Natural killer cell (primary cell): ENCODE data around the gene CEACAM16. TPM values are rescaled to one million over a fixed set of nuclear protein-coding genes. Genes with fewer than 3 reads are reported as not detected.

Source experiments
- ATAC-seq, 3 donors: fragments of 150-1000 bp in 2 of 3; fragments of 200-7000 bp in 1 of 3; cut with Tn5 transposase; 1 replicate in 1 of 3; 2 replicates in 2 of 3; pipeline ENCODE4 v1.10.0; 2021; ENCODE audit warnings: mild to moderate bottlenecking in 2 of 3, moderate library complexity in 2 of 3
- DNase-seq, 2 donors: peaks; one replicate each; pipeline versions ENCODE4 v3.0.0 to v3.0.0-alpha.2; 2013 to 2021; ENCODE audit warnings: mixed read lengths in 1 of 2
- H3K27ac ChIP-seq: one replicate; pipeline ENCODE4 v1.5.1; 2013; ENCODE audit warnings: mild to moderate bottlenecking, low read length
- H3K27me3 ChIP-seq: one replicate; pipeline ENCODE4 v1.6.1; 2013; ENCODE audit warnings: low read length; ENCODE audit not compliant: control insufficient read depth, insufficient read depth
- H3K36me3 ChIP-seq: one replicate; pipeline ENCODE4 v1.6.1; 2013; ENCODE audit warnings: low read length; ENCODE audit not compliant: control insufficient read depth, insufficient read depth
- H3K4me1 ChIP-seq: one replicate; pipeline ENCODE4 v1.6.1; 2013; ENCODE audit warnings: low read length; ENCODE audit not compliant: control insufficient read depth, insufficient read depth
- H3K4me3 ChIP-seq: one replicate; pipeline ENCODE4 v1.5.1; 2013; ENCODE audit warnings: low read length
- H3K9me3 ChIP-seq: one replicate; pipeline ENCODE4 v1.6.1; 2013; ENCODE audit warnings: low read length; ENCODE audit not compliant: control insufficient read depth, insufficient read depth
- H3K27ac Mint-ChIP-seq, 2 donors: one replicate each; pipeline ENCODE4 v1.8.0; 2022; ENCODE audit warnings: mild to moderate bottlenecking in 2 of 2, mixed read lengths in 2 of 2, moderate library complexity in 1 of 2
- H3K27me3 Mint-ChIP-seq, 2 donors: one replicate each; pipeline ENCODE4 v1.8.0; 2022; ENCODE audit warnings: low read depth in 2 of 2, mixed read lengths in 2 of 2
- H3K36me3 Mint-ChIP-seq: one replicate; pipeline ENCODE4 v1.8.0; 2022; ENCODE audit warnings: mixed read lengths
- H3K4me1 Mint-ChIP-seq, 2 donors: one replicate each; pipeline ENCODE4 v1.8.0; 2022; ENCODE audit warnings: mixed read lengths in 2 of 2
- H3K4me3 Mint-ChIP-seq: one replicate; pipeline ENCODE4 v1.8.0; 2022; ENCODE audit warnings: mild to moderate bottlenecking, moderate library complexity, mixed read lengths
- H3K9me3 Mint-ChIP-seq, 2 donors: one replicate each; pipeline ENCODE4 v1.8.0; 2022; ENCODE audit warnings: mixed read lengths in 2 of 2
- CTCF ChIP-seq: fragments of 200-600 bp; IDR thresholded peaks from one replicate; pipeline ENCODE4 v1.8.0; 2022; ENCODE audit warnings: antibody characterized with exemption
- WGBS: methylation state at CpG from one replicate; pipeline ENCODE4 v1.1.7; 2013; ENCODE audit warnings: missing lambda C conversion rate; ENCODE audit not compliant: insufficient coverage; 5-methylcytosine and 5-hydroxymethylcytosine counted together
- intact Hi-C: fragments of 100-400 bp; cut with micrococcal nuclease; formaldehyde crosslinking; loops from one replicate; pipeline ENCODE4 v1.14.2; 2022
- total RNA-seq, 4 donors: library from RNA; stranded (reverse); fragments of 120-200 nt in 1 of 4; gene quantifications; one replicate each; pipeline versions ENCODE4 v1.2.3 to v1.2.4, GENCODE V29; 2013 to 2022

The CEACAM16 gene
- total RNA-seq, 3 donors from 2014 or later (not counting 1 experiment from before 2014, with no cell fraction given), result not detected

GRCh38 chr19:44755219-44755618 is 56.3 kb downstream of the CEACAM16 start:
- Histone ChIP-seq H3K27me3 (no peaks in the 10 kb centered on the region), H3K9me3 (no peaks in the 10 kb centered on the region), H3K36me3 (peaks cover 37% of the 10 kb centered on the region), H3K27ac (peak overlapping the region; percentile 99), H3K4me1 (peaks cover 70% of the 10 kb centered on the region), H3K4me3 (no peak overlapping the region)
- TF ChIP-seq CTCF, result no peak
- no peaks in the 10 kb centered on the region for H3K36me3 Mint-ChIP-seq
- H3K4me3 Mint-ChIP-seq, result peak overlapping the region; percentile 89
- H3K4me1 Mint-ChIP-seq, result peaks cover 33 to 54% of the 10 kb centered on the region in 2 donors
- peak overlapping the region; percentile 91 to 93 for H3K27ac Mint-ChIP-seq
- H3K27me3 Mint-ChIP-seq, result no peaks in the 10 kb centered on the region
- DNase-seq, result no peak
- H3K9me3 Mint-ChIP-seq, result no peaks in the 10 kb centered on the region
- intact Hi-C loops, result no loop called here
- ATAC-seq, result no peak
- 90% methylated on average over 4 of the region's 4 CpGs for WGBS

- H3K36me3 Mint-ChIP-seq, result no peaks in the 10 kb centered on the region
- H3K27ac Mint-ChIP-seq, result peak overlapping the region; percentile 91 to 93
- H3K9me3 Mint-ChIP-seq, result no peaks in the 10 kb centered on the region
- no peaks in the 10 kb centered on the region for H3K27me3 ChIP-seq
- no peak overlapping the region for H3K4me3 ChIP-seq
- peaks cover 70% of the 10 kb centered on the region for H3K4me1 ChIP-seq
- peaks cover 34% of the 10 kb centered on the region for H3K36me3 ChIP-seq
- no peaks in the 10 kb centered on the region for H3K9me3 ChIP-seq
- H3K4me3 Mint-ChIP-seq, result peak overlapping the region; percentile 89
- DNase-seq (no peak), ATAC-seq (no peak)
- no peak overlapping the region for H3K27ac ChIP-seq
- peaks cover 43 to 56% of the 10 kb centered on the region in 2 donors for H3K4me1 Mint-ChIP-seq
- intact Hi-C loops, result no loop called here
- 98% methylated on average over 7 of the region's 7 CpGs for WGBS
- no peak for TF ChIP-seq CTCF
- no peaks in the 10 kb centered on the region for H3K27me3 Mint-ChIP-seq
Observed at GRCh38 chr19:44756089-44756562, 57.2 kb downstream of the CEACAM16 start.

GRCh38 chr19:44757057-44757734 is 58.2 kb downstream of the CEACAM16 start:
- Histone ChIP-seq H3K9me3 (no peaks in the 10 kb centered on the region), H3K27me3 (no peaks in the 10 kb centered on the region), H3K4me3 (no peak overlapping the region), H3K27ac (no peak overlapping the region), H3K36me3 (peaks cover 31% of the 10 kb centered on the region), H3K4me1 (peaks cover 68% of the 10 kb centered on the region)
- Mint-ChIP-seq H3K9me3 (no peaks in the 10 kb centered on the region), H3K4me1 (peaks cover 42 to 53% of the 10 kb centered on the region in 2 donors), H3K36me3 (no peaks in the 10 kb centered on the region), H3K27ac (peak overlapping the region; percentile 26 to 93), H3K27me3 (no peaks in the 10 kb centered on the region), H3K4me3 (peak overlapping the region; percentile 57)
- intact Hi-C loops, result no loop called here
- ATAC-seq (no peak), DNase-seq (peak in 1 of 2 donors; percentile 23)
- 95% methylated on average over 53 of the region's 53 CpGs for WGBS
- no peak for TF ChIP-seq CTCF
